Bladder microvascular endothelial cell (primary cell): Measurements from ENCODE around the gene ZNF324. TPM values are rescaled to one million over a fixed set of nuclear protein-coding genes. Genes with fewer than 3 reads are reported as not detected.

Source experiments
- total RNA-seq: library from RNA; depleted of rRNA; stranded (reverse); fragments of >200 nt; gene quantifications from 2 replicates; pipeline ENCODE4 v1.2.3, GENCODE V29; 2014

ZNF324 gene
- total RNA-seq, result 7.6 and 11.2 TPM in 2 replicates

DNA sequence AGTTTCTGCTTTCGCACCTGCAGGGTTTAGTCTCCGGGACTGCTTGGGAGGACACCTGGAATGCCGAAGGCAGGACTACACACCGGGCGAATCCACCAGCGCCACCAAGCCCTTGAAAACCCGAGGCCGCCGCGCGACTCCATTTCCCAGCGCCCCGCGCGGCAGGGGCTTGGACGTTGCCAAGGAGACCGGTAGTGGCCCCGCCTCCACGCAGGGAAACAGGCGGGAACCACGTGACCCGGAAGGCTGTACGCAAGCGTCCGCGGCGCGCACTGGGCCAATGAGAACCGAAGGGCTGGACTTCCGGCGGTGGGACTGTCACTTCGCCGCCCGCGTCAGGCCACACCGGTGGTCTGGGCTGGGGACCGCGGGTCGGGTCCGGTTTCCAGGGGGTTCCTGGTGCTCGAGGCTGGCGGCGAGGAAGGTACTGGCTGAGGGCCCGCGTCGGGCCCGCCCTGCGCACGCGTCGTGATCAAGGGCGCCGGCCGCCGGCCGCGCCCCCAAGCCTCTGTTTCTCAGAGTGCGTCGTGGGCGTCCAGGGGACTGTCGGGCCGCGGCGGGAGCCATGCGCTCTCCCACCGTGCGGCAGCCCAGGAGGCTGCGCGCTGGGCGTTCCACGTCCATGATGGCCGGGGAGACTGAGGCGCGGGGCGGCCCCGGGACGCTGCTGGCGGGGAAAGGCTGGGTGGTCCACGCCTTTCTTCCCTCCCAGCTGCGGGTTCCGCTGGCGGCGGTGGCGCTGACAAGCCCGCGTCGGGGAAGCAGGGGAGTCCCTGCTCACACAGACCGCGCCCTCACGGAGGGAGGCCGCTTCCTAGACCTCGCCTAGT is at the start of gene ZNF324:
Gene ZNF324, plus strand, starts transcription at position 321 of the 830 bp plus-strand sequence. CDS start 2,106 bp downstream, outside the sequence.

DNA sequence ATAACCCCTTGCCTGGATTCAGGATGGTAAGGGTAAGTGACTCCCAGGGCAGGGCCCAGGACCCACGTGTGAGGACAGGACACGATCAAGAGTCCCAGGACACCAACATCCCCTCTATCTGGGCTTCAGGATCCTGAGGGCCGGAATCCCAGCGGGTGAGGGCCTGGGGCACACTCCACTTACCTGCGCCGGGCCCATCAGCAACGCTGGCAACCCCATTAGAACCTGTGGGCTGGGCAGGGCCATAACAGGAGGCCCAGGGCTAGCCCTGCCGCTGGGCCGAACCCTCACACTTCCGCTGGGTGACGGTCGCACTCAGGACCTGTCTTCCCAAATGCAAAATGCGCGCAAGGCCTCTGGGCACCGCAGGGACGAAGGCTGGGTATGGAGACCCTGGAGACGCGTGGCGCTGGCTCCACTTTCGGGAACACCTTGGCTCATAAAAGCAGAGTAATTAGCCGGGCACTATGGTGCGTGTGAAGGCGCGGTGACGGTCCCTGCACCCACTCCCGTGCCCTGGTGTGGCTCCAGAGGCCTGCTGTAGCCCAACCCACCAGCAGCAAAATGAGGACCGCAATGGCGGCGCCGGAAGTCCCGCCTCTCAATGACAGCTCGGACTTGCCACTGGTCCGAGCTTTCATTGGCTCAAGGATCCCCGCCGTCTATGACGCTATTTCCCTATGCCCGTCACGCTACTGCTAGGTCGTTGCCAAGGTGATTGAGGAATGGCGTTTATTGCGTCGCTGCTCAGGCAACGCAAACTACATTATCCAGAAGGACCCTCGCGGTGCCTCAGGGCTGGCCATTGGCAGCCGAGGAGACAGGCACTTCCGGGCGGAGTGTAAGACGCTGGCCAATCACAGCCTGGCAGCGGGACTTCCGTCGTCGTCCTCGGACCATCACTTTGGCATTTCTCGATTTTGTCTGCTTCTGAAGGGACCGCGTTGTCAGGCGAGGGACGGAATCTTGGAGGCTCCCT is 27.0 kb upstream of the ZNF324 start, which contains the start of gene ZNF132:
Gene ZNF132, minus strand, starts transcription at position 578 of the 979 bp plus-strand sequence. Its CDS starts 332 bp downstream, at position 246.

DNA sequence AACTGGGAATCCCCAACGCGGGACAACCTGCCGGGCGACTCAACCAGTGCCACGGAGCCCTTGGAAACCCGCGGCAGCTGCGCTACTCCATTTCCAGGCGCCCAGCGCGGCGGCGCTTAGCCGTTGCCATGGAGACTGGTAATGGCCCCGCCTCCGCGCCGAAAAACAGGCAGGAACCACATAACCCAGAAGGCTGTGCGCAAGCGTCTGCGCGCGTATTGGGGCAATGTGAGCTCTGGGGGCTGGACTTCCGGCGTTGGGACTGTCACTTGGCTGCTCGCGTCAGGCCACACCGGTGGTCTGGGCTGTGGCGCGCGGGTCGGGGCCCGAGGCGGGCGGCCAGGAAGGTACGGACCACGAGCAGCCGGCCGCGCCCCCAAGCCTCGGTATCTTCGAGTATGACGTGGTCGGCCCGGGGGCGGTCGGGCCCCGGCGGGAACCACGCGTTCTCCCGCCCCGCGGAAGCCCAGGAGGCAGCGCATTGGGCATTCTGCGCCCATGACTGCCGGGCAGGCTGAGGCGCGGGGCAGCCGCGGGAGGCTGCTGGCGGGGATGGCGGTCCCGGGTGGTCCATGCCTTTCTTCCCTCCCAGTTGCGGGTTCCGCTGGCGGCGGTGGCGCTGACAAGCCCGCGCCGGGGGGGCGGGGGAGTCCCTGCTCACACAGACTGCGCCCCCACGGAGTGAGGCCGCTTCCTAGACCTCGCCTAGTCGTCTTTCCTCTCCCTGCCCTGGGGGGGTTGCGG is 15.3 kb upstream of the ZNF324 start, which contains the start of gene ZNF324B:
Gene ZNF324B, plus strand, starts transcription at position 265 of the 744 bp plus-strand sequence. CDS start 2,080 bp downstream, outside the sequence.

DNA sequence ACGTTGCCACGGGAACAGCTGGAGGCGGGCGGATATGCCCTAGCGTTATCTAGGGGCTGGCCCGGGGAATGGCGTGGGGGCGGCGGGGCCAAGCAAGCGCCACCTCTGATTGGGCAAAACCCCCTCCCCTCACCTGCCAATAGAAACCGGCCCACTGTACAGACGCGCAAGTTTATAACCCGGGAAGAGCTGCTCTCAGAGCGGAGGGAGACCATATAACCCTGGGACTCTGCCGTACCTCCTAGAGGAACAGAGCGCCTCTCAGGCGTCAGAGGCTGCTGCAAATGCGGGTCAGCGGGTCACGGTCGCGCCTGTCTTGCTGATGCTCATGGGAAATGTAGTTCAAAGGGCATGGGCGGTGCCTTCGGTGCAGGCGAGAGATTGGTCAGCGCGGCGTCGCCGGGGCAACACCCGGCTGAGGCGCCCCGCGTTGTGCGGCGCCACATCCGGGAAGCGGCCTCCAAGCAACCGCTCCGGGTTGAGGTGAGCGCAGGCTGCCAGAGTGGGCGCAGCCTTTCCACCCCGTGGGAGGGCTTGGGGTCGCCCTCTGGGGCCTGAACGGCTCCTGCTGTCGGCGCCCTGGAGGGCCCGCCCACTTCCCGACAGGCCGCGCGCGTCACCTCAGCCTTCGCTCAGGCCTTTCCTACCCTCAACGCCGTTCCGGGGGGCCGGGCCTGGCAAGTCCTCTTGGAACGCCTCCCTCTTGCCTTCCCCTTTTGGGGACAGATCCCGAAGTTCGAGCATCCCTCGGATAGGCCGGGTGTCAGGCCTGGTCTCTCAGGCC is 9.0 kb downstream of the ZNF324 start, which contains the start of gene ZNF446:
Gene ZNF446, plus strand, starts transcription at position 639 of the 784 bp plus-strand sequence. CDS start 867 bp downstream, outside the sequence.

GRCh38 chr19:58511353-58512208 is 44.7 kb downstream of the ZNF324 start, which contains the start of gene SLC27A5:
TSS of gene SLC27A5 (minus strand) at chr19:58511992. CDS start at chr19:58511955, 37 bp downstream.

DNA sequence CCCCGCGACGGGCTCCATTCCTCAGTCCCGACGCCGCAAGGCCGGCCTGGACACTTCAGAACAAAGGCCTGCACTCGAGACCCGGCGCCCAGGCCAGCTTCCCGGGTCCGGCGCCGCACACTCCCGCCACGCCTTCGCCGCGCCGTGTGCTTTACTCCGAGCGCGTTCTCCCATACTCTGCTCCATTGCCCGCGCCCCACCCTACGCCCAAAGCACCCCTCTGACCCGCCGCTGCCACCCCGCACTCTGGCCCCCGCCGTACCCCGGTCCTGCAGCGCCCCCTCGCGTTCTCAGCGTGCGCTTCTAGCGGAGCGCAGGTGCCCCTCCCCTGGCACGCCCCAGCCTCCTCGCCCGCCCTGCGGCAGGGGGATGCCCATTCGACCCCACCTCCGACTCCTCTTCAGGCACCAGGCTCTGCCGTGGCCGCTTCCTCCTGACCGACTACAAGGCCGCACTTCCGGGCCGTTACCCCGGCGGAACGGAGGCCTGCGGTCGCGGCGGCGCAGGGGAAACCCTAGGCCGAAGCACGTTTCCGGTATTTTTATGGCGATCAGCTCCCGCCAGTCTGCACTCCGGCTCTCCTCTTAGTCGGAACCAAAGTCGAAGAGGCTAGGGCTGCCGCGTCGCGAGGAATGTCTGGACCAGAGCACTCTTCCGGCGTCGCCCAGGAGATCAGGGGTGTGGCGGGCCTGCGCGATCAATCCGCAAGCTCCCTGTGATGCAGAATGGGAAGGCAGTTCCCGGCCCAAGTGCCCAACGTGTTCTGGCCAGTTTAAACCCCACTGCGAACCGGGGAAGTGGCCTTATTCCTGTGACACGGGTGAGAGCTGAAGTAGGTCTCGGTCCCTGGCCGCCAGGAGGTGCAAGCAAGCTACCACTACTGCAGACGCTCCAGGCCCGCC is 52.7 kb downstream of the ZNF324 start, which contains the start of gene ZBTB45:
Gene ZBTB45, minus strand, starts transcription at position 456 of the 902 bp plus-strand sequence. CDS start 2,137 bp downstream, outside the sequence.

Other genes starting within 250 kb of the ZNF324 start
- 36.3 and 58.2 TPM in 2 replicates for gene ZNF544, start 238.2 kb upstream of the ZNF324 start, total RNA-seq
- gene ZNF8, start 188.1 kb upstream of the ZNF324 start, total RNA-seq, result 2.6 and 5.2 TPM in 2 replicates
- 17.0 and 32.5 TPM in 2 replicates for gene ERVK3-1, start 161.7 kb upstream of the ZNF324 start, total RNA-seq
- 1.3 and 3.3 TPM in 2 replicates for gene ZSCAN22, start 140.1 kb upstream of the ZNF324 start, total RNA-seq
- 2.5 and 2.9 TPM in 2 replicates for gene A1BG, start 113.6 kb upstream of the ZNF324 start, total RNA-seq
- 0.81 and 1.6 TPM in 2 replicates for gene ZNF497, start 104.3 kb upstream of the ZNF324 start, total RNA-seq
- gene ZNF837, start 86.0 kb upstream of the ZNF324 start, total RNA-seq, result 1.2 and 1.9 TPM in 2 replicates
- 1,823 and 2,576 TPM in 2 replicates for gene RPS5, start 79.8 kb upstream of the ZNF324 start, total RNA-seq
- not detected in 2 replicates for gene RNF225, start 71.4 kb upstream of the ZNF324 start, total RNA-seq
- 7.6 and 11.8 TPM in 2 replicates for gene ZNF584, start 58.4 kb upstream of the ZNF324 start, total RNA-seq
- 3.7 and 6.3 TPM in 2 replicates for gene ZNF132, start 26.9 kb upstream of the ZNF324 start, total RNA-seq
- 5.2 and 10.5 TPM in 2 replicates for gene ZNF324B, start 15.5 kb upstream of the ZNF324 start, total RNA-seq
- gene ZNF446, start 9.3 kb downstream of the ZNF324 start, total RNA-seq, result 3.5 and 3.9 TPM in 2 replicates
- gene SLC27A5, start 44.9 kb downstream of the ZNF324 start, total RNA-seq, result 5.9 and 11.2 TPM in 2 replicates
- 4.4 and 6.9 TPM in 2 replicates for gene ZBTB45, start 52.7 kb downstream of the ZNF324 start, total RNA-seq
- 287 and 532 TPM in 2 replicates for gene TRIM28, start 77.0 kb downstream of the ZNF324 start, total RNA-seq
- gene CHMP2A, start 88.0 kb downstream of the ZNF324 start, total RNA-seq, result 102 and 110 TPM in 2 replicates
- 61.0 and 79.7 TPM in 2 replicates for gene UBE2M, start 91.5 kb downstream of the ZNF324 start, total RNA-seq
- 5.8 and 11.1 TPM in 2 replicates for gene MZF1, start 106.3 kb downstream of the ZNF324 start, total RNA-seq